Left cardiac atrium (tissue), 4 donors: ENCODE results near the gene LRP5. TPM values are rescaled to one million over a fixed set of nuclear protein-coding genes. Genes with fewer than 3 reads are reported as not detected.
"Not testable (repeated sequence)": the region's sequence is repeated elsewhere in the genome, so short reads cannot be mapped to it uniquely, and the experiment has no call there.

ENCODE experiments used
- ATAC-seq, 2 donors: fragments of 200-7000 bp; cut with Tn5 transposase; one replicate each; pipeline ENCODE4 v1.9.1; 2020; ENCODE audit warnings: mild to moderate bottlenecking in 2 of 2, moderate library complexity in 2 of 2
- DNase-seq: peaks from one replicate; pipeline ENCODE4 v3.0.0-alpha.2; 2020
- intact Hi-C, 2 donors: fragments of 100-400 bp; cut with DNase I; formaldehyde crosslinking; loops; one replicate each; pipeline versions ENCODE4 v1.14.1 to v1.15.1; 2022 to 2023
- total RNA-seq, 2 donors: library from RNA; stranded (reverse); fragmentation: NEBNext Ultra II Directional; extraction: Animal tissue kit (Norgen Biotek cat#: 25700); gene quantifications; one replicate each; pipeline ENCODE4 v1.2.1, GENCODE V29; 2021
- donor health status: DM: no; HTN: yes; CAD: no.
- donor health status: DM: no; HTN: yes; CAD: no; lungs with severe emphysema.
- donor health status: DM: yes; HTN: yes; CAD: no.
- donor health status: Dilated cardiomyopathy.

Gene LRP5
- total RNA-seq, 2 donors from 2014 or later: 53.4 to 60.3 TPM

DNA sequence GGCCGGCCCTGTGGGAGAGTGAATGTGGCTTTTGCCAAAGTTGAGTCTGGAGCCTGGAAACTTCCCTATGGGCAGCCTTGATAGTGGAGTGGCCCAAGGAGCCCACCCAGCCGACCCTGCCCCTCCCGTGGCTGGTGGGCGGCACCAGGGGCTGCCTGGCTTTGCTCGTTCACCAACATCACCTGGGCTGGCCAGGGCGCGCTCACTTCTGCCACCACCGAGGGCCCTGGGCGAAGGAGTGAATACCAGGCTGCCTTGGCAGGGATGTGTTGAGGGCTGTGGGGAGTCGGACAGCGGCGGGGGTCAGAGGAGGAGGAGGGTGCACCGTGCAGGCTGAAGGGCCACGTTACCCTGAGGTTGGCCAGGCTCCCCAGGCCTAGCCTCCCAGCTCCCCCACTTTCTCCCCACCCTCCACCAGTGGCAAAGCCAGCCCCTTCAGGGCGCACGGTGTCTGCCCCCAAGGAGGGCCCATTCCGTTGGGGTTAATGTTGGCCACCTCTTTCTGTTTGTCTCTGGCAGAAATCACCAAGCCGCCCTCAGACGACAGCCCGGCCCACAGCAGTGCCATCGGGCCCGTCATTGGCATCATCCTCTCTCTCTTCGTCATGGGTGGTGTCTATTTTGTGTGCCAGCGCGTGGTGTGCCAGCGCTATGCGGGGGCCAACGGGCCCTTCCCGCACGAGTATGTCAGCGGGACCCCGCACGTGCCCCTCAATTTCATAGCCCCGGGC is 125.7 kb downstream of the LRP5 start:
- ATAC-seq (peak; percentile 1 to 4), DNase-seq (no peak)
- intact Hi-C loops: no loop called here

DNA sequence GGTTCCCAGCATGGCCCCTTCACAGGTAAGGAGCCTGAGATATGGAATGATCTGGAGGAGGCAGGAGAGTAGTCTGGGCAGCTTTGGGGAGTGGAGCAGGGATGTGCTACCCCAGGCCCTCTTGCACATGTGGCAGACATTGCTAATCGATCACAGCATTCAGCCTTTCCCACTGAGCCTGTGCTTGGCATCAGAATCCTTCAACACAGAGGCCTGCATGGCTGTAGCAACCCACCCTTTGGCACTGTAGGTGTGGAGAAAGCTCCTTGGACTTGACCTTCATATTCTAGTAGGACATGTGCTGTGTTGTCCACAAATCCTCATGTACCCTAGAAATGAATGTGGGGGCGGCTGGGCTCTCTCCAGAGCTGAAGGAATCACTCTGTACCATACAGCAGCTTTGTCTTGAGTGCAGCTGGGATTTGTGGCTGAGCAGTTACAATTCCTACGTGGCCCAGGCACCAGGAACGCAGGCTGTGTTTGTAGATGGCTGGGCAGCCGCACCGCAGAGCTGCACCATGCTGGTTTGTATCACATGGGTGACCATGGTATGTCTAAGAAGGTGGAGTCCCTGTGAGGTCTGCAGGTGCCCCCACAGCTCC is 126.4 kb downstream of the LRP5 start:
- DNase-seq: no peak
- ATAC-seq: no peak
- intact Hi-C loops: no loop called here

DNA sequence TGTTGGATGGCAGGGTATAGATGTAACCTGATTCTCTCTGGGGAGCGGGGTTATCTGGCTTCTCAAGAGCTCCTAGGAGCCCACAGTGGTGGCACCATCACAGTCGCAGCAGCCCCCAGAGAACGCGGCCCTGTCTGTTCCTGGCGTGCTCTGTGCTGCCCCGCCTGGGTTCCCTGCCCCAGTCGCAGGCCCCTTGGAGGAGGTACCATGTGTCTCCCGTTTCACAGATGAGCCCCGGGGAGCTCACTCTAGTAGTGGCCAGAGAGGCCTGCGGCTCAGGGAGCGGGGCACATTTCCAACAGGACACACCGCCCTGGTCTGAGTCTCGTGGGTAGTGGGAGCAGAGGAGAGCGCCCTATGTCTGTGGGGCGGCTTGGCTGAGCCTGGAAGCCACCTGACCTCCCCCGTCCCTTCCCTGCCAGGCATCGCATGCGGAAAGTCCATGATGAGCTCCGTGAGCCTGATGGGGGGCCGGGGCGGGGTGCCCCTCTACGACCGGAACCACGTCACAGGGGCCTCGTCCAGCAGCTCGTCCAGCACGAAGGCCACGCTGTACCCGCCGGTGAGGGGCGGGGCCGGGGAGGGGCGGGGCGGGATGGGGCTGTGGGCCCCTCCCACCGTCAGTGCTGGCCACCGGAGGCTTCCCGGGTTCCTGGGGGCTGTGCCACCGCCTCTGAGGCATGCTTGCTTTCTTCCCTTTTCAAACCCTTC is 127.1 kb downstream of the LRP5 start:
- intact Hi-C loops: loop anchor here (10.0 kb wide), 2 partner anchors 55 to 185 kb away; no protein-coding TSS in a partner anchor
- ATAC-seq (no peak), DNase-seq (no peak)

DNA sequence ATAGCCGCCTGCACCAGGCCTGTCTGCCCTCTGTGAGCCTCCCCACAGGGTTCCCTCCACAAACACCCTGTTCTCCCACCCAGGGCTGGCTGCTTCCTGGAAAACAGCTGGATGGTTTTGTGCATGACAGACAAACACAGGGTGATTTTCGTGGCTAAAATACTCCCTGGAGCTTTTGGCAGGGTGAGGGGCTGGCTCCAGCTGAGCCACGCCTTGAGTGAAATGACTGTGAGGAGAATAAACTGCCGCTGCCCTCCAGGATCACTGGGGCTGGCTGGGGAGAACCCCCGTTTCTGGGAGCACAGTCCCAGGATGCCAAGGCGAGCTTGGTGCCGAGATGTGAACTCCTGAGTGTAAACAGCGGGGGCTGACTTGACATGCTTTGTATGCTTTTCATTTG is 127.8 kb downstream of the LRP5 start:
- no peak for ATAC-seq
- no peak for DNase-seq
- intact Hi-C loops: loop anchor here (10.0 kb wide), 2 partner anchors 55 to 185 kb away; no protein-coding TSS in a partner anchor

DNA sequence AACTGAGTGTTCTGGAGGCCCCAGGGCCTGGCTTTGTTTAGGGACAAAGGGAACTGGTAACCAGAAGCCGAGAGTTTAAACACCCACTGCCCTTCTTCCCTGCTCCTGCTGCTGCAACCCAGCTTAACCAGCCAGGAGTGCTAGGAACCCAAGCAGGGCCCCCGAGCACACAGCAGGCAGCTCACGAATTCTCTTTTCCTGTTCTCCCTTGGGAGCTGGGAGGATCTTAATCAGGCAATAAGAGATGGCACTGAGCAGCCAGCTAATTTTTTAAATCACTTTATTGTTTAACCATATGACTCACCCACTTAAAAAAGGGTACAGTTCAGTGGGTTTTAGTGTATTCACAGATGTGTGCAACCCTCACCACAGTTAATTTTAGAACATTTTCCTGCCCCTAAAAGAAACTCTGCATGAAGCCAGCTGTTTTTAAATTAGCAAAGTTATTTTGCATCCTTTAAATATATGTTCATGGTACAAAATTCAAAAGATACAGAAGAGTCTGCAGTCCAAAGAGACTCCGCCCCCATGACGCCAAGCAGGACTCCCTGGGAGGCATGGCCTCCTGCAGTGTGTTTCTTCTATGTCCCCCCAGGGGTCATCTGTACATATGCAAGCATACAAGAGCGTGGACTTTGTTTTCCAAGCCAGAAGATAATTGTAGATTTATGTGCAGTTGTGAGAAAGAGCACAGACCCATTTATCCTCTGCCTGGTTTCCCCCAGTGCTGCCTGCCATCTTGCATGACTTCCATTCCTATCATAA is 129.3 kb downstream of the LRP5 start:
- ATAC-seq (no peak), DNase-seq (no peak)
- intact Hi-C loops: loop anchor here (10.0 kb wide), 2 partner anchors 57 to 187 kb away; no protein-coding TSS in a partner anchor

DNA sequence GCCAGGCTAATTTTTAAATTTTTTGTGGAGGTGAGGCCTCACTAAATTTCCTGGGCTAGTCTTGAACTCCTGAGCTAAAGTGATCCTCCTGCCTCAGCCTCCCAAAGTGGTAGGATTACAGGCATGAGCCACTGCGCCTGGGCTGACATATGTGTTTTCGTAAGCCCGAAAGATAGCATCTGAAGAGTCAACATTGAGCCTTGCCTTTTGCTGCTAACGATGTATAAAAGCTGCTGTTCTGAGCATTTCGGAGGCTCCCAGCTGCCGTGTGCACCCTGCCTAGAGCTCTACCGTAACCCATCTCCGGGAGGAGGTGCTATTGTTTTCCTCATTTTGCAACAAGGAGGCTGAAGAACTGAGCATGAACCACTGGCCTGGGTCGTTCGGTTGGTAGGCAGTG is 130.0 kb downstream of the LRP5 start:
- DNase-seq (no peak), ATAC-seq (no peak)
- intact Hi-C loops: loop anchor here (10.0 kb wide), 2 partner anchors 58 to 188 kb away; no protein-coding TSS in a partner anchor

DNA sequence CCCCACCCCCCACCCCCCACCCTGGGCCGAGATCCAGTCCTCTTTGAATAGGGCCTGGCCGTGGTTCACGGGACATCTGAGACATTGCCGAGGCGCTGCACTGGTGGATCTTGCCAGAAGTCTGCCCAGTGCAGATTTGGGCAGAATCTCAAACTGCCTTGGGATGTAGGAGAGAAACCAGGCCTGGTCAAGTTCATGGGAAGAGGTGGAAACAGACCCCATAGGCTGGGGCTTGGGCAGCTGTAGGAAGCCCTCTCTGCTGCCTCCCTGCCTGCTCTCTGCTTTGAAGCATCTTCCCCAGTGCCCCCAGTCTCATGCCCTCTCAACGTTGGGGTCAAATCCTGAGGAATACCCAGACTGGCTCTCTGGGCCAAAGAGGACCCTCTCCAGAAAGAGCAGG is 132.2 kb downstream of the LRP5 start:
- ATAC-seq (no peak), DNase-seq (no peak)
- intact Hi-C loops: loop anchor here (10.0 kb wide), 2 partner anchors 60 to 190 kb away; no protein-coding TSS in a partner anchor

DNA sequence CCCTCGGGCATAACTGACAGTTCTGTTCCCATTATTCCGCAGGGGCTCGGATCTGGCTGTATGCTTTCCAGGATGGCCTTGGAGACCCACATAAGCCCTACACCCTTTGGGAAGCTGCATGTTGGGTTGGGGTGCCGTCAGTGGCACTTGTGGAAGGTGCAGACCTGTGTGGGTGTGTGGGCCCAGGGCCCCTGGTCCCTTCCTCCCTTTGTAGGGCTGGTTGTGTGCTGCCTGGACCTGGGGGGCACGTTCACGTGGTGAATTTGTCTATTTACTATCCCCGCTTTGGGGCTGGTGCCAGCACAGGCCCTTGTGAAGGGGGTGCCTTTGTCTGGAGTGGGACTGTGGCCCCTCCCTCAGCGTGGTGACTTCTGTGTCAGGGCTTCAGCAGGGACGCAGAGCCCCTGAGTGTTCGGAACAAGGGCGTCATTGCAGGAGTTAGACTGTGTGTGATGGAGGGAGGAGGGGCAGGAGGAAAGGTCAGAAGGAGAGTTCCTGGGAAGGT is 133.2 kb downstream of the LRP5 start:
- no peak for ATAC-seq
- intact Hi-C loops: loop anchor here (2.0 to 10.0 kb wide), 3 partner anchors 61 to 191 kb away; no protein-coding TSS in a partner anchor
- no peak for DNase-seq

DNA sequence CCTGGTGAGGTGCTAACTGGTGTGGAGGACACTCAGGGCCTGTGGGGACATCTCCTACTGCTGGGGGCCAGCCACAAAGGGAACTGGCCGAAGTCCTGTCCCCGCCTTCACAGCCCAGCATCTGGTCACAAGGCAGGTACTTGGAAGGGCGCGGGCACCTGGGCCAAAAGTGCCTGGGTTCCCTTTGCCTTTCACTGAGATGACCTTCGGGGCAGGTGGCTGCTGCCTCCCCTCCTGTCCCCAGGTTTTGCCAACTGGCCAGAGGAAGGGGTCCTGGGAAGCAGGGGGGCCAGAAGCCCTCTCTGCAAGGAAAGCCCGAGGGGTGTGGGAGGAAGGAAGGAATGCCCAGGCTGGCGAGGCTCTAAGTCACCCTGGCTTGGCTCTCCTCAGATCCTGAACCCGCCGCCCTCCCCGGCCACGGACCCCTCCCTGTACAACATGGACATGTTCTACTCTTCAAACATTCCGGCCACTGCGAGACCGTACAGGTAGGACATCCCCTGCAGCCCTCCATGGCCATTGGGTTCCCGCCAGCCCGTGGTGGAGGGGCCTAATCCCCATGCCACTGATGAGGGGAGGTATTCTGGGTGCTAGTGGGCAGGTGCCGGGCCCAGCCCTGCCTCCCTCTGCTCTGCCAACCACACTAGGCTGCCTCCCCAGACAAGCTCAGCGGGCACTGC is 133.8 kb downstream of the LRP5 start:
- DNase-seq (no peak), ATAC-seq (peak in 1 of 2 donors; percentile 12)
- intact Hi-C loops: loop anchor here (2.0 to 10.0 kb wide), 3 partner anchors 61 to 191 kb away; no protein-coding TSS in a partner anchor

DNA sequence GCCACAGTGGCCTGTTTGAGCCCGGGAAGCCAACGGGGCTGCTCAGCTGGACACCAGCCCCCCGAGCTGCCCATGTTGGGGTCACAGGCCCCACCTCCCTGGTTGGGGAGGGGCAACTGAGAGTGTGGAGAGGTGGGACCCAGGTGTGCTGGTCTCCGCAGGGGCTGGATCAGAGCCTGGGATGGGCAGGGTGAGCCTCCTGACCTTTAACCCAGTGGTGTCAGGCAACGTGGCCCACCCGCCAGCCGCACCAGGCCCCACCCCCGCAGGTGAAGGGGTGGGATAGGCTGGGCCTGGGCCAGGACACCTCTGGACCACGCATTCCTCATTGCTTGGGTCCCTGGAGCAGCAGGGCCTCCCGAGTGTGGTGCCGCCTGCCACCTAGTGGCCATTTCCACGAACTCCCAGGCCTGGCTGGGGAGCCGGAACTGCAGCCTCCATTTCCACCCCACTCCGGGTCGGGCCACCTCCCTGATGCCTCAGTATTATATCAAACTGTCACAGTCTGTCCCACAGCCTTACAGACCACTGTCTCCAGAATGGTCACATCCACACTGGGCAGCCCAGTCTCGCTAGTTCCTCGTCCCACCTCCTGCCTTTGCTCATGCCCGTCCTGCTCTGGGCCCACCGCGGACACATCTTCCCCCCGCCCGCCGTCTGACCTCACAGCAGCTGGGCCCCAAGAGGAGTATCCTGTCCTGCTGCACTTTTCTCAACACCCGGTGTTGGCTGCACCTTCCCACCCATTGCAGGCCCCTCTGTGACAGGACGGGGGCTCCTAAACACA is 134.8 kb downstream of the LRP5 start:
- peak; percentile 83 for DNase-seq
- peak; percentile 91 to 93 for ATAC-seq
- intact Hi-C loops: loop anchor here (2.0 to 10.0 kb wide), 3 partner anchors 62 to 192 kb away; no protein-coding TSS in a partner anchor

DNA sequence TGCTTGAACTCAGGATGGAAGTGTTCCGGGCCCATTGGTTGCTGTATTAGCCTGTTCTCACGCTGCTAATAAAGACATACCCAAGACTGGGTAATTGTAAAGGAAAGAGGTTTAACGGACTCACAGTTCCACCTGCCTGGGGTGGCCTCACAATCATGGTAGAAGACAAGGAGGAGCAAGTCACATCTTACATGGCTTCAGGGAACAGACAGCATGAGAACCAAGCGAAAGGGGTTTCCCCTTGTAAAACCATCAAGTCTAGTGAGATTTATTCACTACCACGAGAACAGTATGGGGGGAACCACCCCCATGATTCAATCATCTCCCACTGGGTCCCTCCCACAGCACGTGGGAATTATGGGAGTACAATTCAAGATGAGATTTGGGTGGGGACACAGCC is 135.5 kb downstream of the LRP5 start:
- ATAC-seq, DNase-seq: not testable (repeated sequence)
- intact Hi-C loops: loop anchor here (2.0 to 10.0 kb wide), 3 partner anchors 63 to 193 kb away; no protein-coding TSS in a partner anchor

DNA sequence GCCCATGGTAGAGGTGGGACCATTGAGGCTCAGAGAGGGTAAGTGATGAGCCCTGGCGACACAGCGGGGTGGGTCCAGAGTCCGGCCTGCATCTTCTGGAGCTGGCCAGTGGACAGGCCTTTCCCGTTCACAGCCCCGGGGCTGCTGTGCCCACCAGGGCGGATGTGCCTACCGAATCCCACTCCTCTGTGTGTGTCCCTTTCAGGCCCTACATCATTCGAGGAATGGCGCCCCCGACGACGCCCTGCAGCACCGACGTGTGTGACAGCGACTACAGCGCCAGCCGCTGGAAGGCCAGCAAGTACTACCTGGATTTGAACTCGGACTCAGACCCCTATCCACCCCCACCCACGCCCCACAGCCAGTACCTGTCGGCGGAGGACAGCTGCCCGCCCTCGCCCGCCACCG is 136.2 kb downstream of the LRP5 start:
- ATAC-seq (no peak), DNase-seq (no peak)
- intact Hi-C loops: loop anchor here (10.0 kb wide), 2 partner anchors 64 to 194 kb away; no protein-coding TSS in a partner anchor

DNA sequence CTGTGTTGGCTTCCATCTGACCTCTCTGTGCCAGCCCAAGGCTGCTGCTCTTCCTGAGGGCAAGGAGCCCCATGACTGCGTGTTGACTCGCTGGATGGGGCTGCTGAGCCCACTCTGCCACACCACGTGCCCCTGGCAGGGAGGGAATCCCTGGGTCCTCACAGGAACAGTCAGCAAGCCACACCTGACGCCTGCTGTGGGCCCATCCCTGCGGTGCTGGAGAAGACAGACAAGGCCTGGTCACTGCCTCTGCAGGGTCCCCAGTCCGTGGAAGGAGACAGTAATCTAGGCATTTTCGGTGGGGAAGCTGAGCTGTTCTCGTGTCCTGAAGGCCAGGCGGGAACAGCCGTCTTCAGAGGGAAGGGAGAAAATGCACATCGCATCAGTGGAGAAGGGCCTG is 137.6 kb downstream of the LRP5 start:
- ATAC-seq (no peak), DNase-seq (no peak)
- intact Hi-C loops: loop anchor here (10.0 kb wide), 2 partner anchors 65 to 195 kb away; no protein-coding TSS in a partner anchor

DNA sequence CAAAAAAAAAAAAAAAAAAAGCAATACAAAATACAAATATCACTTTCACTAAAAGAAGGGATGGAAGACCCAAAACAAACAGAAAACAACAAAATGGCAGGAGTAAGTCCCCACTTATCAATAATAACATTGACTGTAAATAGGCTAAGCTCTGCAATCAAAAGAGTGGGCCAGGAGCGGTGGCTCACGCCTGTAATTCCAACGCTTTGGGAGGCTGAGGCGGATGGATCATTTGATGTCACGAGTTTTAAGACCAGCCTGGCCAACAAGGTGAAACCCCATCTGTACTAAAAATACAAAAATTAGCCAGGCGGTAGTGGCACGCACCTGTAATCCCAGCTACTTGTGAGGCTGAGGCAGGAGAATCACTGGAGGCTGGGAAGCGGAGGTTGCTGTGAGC is 138.3 kb downstream of the LRP5 start:
- DNase-seq (no peak), ATAC-seq (no peak)
- intact Hi-C loops: no loop called here

DNA sequence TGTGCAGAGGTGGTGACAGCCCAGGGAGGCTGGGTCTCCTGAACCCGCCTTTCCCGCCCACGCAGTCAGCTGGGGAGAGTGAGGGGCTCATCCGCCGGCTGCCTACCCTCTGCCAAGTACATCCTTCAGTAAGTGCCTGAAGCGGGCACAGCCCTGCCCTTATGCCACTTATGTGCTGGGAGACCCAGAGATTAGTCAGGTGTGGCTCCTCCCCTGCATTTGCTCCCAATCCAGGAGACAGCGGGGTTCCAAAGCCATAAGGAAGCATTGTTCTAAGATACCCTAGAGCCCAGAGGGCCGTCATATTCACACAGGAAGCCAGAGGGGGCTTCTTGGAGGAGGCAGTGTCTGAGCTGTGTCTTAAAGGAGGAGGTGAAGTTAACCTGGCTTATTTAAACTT is 142.4 kb downstream of the LRP5 start:
- no peak for DNase-seq
- intact Hi-C loops: no loop called here
- no peak for ATAC-seq

DNA sequence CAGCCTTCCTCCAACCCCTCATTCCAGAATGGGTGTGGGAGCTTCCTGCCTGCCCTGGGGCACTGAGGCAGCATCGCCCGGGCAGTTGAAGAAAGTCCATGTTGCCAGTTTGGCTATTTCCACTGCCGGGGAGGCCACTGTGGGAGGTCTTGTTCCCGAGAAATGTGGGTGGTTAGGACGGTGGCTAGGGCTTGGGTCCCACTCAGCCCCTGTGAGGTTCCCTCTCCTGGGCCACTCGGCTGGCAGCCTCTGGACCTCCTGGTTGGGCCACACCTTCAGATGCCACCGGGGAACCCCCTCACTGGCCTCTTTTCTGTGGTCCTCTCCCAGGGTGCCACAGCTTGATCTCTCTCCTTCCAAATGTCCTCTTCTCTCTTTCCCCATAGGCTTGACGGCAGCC is 143.1 kb downstream of the LRP5 start:
- intact Hi-C loops: no loop called here
- no peak for DNase-seq
- ATAC-seq: no peak

DNA sequence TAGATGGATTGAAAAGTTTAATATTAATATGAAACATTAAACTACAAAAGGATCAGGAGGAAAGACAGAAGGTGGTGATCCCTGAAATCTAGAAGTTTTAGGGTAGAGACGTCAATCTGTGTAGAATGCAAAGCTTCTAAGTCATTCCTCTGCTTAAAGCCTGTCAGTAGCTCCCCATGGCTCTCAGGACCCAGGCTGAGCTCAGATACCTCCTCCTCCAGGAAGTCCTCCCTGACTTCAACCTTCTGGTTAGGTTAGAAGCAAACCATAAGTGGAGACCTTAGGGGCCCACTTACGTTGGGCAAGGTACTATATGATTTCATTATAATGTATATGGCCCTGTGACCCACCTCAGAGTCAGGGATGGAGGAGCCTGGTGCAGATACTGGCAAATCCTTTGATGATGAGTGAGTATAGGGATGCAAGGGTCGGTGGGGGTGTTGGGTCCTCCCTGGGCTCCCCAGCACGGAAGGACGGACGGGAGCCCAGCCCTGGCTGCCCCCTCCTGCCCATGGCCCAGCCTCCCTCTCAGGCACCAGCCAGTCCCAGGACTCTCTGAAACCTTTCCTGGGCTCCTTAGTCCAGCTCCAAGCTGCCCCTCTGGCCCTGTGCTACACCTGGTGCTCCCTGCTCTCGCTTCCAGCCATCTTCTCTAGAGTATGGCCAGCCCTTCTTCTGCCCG is 145.0 kb downstream of the LRP5 start:
- DNase-seq (no peak), ATAC-seq (no peak)
- intact Hi-C loops: no loop called here
